GM18502 (cell line): ENCODE measurements around the gene UNC5CL.

Experiments
- ATAC-seq: cut with Tn5 transposase; IDR thresholded peaks from one replicate; pipeline ENCODE4 v1.9.1; 2021; ENCODE audit warnings: mild to moderate bottlenecking; ENCODE audit not compliant: unreplicated experiment, poor library complexity

UNC5CL gene

GRCh38 chr6:41065550-41066026 is 26.6 kb upstream of the UNC5CL start:
- no peak for ATAC-seq

- no peak for ATAC-seq
Measured at GRCh38 chr6:41064841-41065240, 25.8 kb upstream of the UNC5CL start.

GRCh38 chr6:41063884-41064285 is 24.9 kb upstream of the UNC5CL start:
- ATAC-seq = no peak

GRCh38 chr6:41062056-41062455 is 23.0 kb upstream of the UNC5CL start:
- ATAC-seq = no peak

GRCh38 chr6:41061196-41061726 is 22.2 kb upstream of the UNC5CL start:
- no peak for ATAC-seq

GRCh38 chr6:41059556-41059955 is 20.5 kb upstream of the UNC5CL start:
- no peak for ATAC-seq

GRCh38 chr6:41058783-41059181 is 19.8 kb upstream of the UNC5CL start:
- no peak for ATAC-seq

GRCh38 chr6:41056768-41057490 is 17.9 kb upstream of the UNC5CL start:
- ATAC-seq = no peak

- ATAC-seq = no peak
Measured at GRCh38 chr6:41055149-41055548, 16.1 kb upstream of the UNC5CL start.

- ATAC-seq = no peak
Measured at GRCh38 chr6:41054511-41054910, 15.5 kb upstream of the UNC5CL start.

GRCh38 chr6:41053041-41053440 is 14.0 kb upstream of the UNC5CL start, which contains the start of gene APOBEC2:
APOBEC2 (plus strand) TSS chr6:41053202; CDS start chr6:41053348, 146 bp downstream.
- no peak for ATAC-seq

GRCh38 chr6:41051873-41052272 is 12.9 kb upstream of the UNC5CL start:
- no peak for ATAC-seq

GRCh38 chr6:41050536-41050935 is 11.5 kb upstream of the UNC5CL start:
- ATAC-seq = no peak

- no peak for ATAC-seq
Measured at GRCh38 chr6:41049955-41050354, 10.9 kb upstream of the UNC5CL start.

GRCh38 chr6:41049521-41049920 is 10.5 kb upstream of the UNC5CL start:
- ATAC-seq = no peak

GRCh38 chr6:41047745-41048732 is 9.0 kb upstream of the UNC5CL start:
- ATAC-seq = no peak

- no peak for ATAC-seq
Measured at GRCh38 chr6:41047306-41047705, 8.3 kb upstream of the UNC5CL start.

- no peak for ATAC-seq
Measured at GRCh38 chr6:41046084-41046483, 7.1 kb upstream of the UNC5CL start.

- no peak for ATAC-seq
Measured at GRCh38 chr6:41045664-41046063, 6.6 kb upstream of the UNC5CL start.

- no peak for ATAC-seq
Measured at GRCh38 chr6:41043151-41043550, 4.1 kb upstream of the UNC5CL start.
